SK-N-MC (cell line): ENCODE measurements around the gene HYOU1.

Experiments used
- DNase-seq: peaks from one replicate; pipeline ENCODE4 v3.0.0-alpha.2; 2011; ENCODE audit warnings: low read depth, low spot score
- H3K27ac ChIP-seq: fragments of 200-600 bp; sonication (generic); 2 replicates; pipeline ENCODE4 v1.5.1; 2016; ENCODE audit warnings: mixed run types
- H3K36me3 ChIP-seq: fragments of 200-600 bp; sonication (generic); 2 replicates; pipeline ENCODE4 v1.6.1; 2017; ENCODE audit warnings: antibody characterized with exemption, low read length, mixed read lengths; ENCODE audit not compliant: insufficient read depth
- H3K4me3 ChIP-seq: fragments of 200-600 bp; sonication (generic); 2 replicates; pipeline ENCODE4 v1.5.1; 2016
- H3K9ac ChIP-seq: fragments of 200-600 bp; sonication (generic); 2 replicates; pipeline ENCODE4 v1.8.0; 2017; ENCODE audit warnings: mixed run types, mixed read lengths; ENCODE audit not compliant: insufficient read length
- H3K9me3 ChIP-seq: fragments of 200-600 bp; sonication (generic); 2 replicates; pipeline ENCODE4 v1.6.1; 2017; ENCODE audit warnings: low read depth, mild to moderate bottlenecking, antibody characterized with exemption, low read length, moderate library complexity, mixed read lengths
- EZH2 ChIP-seq: fragments of 200-600 bp; sonication (generic); IDR thresholded peaks from one replicate; pipeline ENCODE4 v1.6.1; 2017; ENCODE audit warnings: antibody characterized with exemption
- FOXP2 ChIP-seq: optimal IDR thresholded peaks from 2 replicates; pipeline ENCODE3; 2011; ENCODE audit warnings: mild to moderate bottlenecking, moderate library complexity; ENCODE audit not compliant: insufficient read depth; ENCODE audit errors: extremely low read length, control extremely low read depth
- POLR2AphosphoS5 ChIP-seq: IDR thresholded peaks from 2 replicates; pipeline ENCODE4 v1.6.1; 2012; ENCODE audit warnings: mild to moderate bottlenecking, low read depth, low read length, borderline replicate concordance

Gene HYOU1

GRCh38 chr11:119088406-119088805 is 31.4 kb upstream of the HYOU1 start:
- Histone ChIP-seq H3K36me3 (peaks cover 19% of the 10 kb centered on the region), H3K9ac (no peak overlapping the region), H3K4me3 (no peak overlapping the region), H3K9me3 (no peaks in the 10 kb centered on the region), H3K27ac (no peak overlapping the region)
- no peak for TF ChIP-seq FOXP2
- DNase-seq, result no peak

DNA sequence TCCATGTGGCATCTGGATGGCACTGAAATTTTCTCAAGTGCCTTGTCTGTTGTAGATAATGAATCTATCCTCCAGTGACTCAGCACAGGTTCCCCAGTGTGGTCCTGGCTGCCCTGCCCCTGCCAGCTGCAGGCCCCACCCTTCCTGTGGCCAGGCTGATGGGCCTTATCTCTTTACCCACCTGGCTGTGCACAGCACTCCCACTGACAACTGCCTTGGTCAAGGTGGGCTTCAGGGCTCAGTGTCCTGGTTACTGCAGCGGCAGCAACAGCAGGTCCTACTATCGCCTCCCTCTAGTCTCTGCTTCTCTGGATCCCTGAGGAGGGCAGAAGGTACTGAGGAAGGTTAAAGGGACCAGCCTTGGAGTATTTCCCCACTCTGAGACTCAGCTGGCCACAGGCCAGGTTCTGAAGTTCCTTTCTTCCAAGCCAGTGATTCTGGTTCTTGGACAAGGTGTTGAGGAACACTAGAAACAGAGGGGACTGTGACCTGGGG is 30.8 kb upstream of the HYOU1 start:
- H3K36me3 ChIP-seq, result peaks cover 13% of the 10 kb centered on the region
- no peak overlapping the region for H3K9ac ChIP-seq
- no peak overlapping the region for H3K27ac ChIP-seq
- no peak for DNase-seq
- TF ChIP-seq EZH2 (no peak), FOXP2 (no peak), POLR2AphosphoS5 (no peak)
- H3K9me3 ChIP-seq, result no peaks in the 10 kb centered on the region
- H3K4me3 ChIP-seq, result no peak overlapping the region

DNA sequence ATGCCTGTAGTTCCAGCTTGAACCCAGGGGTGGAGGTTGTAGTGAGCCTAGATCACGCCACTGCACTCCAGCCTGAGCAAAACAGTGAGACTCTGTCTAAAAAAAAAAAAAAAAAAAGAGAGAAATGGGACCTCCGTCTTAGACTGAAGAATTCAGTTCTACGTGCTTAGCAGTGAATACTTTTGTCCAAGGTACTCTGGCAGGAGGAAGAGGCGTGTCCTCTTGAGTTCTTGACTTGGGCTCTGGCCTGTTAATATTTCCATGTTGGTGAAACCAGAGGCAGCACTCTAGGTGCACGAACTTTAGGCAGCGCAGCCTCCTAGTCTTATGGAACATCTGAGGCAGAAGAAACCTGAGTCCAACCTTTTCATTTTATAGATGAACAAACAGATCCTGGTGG is 30.1 kb upstream of the HYOU1 start:
- no peak for TF ChIP-seq EZH2
- TF ChIP-seq POLR2AphosphoS5, result no peak
- TF ChIP-seq FOXP2, result no peak
- Histone ChIP-seq H3K36me3 (peaks cover 6% of the 10 kb centered on the region), H3K27ac (no peak overlapping the region), H3K4me3 (no peak overlapping the region), H3K9ac (no peak overlapping the region), H3K9me3 (no peaks in the 10 kb centered on the region)
- DNase-seq, result no peak

DNA sequence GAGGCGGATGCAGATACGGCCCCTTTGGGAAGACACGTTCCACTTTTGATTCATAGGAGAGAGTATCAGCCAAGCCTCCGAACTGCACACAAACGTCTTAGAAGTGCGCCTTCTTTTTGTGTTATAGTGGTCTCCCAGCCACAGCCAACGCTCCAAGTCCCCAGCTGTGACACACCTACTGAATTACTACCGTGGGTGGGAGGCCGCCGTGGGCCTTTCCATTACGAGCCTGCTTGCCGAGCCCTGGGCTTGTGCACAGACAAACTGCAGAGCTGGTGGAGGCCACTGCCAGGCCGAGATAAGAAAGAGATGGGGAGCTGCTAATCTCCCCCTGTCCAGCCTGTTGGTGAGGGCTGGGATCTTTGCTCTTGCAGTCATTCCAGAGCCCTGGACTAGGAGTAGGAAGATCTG is 28.4 kb upstream of the HYOU1 start:
- peaks cover 12% of the 10 kb centered on the region; the same call in 1 of the 2 replicates for H3K36me3 ChIP-seq
- no peak overlapping the region for H3K27ac ChIP-seq
- no peak for DNase-seq
- peak overlapping the region; percentile 88 for H3K9ac ChIP-seq
- H3K9me3 ChIP-seq, result no peaks in the 10 kb centered on the region
- H3K4me3 ChIP-seq, result peak overlapping the region; percentile 93
- TF ChIP-seq FOXP2 (no peak), EZH2 (no peak)

DNA sequence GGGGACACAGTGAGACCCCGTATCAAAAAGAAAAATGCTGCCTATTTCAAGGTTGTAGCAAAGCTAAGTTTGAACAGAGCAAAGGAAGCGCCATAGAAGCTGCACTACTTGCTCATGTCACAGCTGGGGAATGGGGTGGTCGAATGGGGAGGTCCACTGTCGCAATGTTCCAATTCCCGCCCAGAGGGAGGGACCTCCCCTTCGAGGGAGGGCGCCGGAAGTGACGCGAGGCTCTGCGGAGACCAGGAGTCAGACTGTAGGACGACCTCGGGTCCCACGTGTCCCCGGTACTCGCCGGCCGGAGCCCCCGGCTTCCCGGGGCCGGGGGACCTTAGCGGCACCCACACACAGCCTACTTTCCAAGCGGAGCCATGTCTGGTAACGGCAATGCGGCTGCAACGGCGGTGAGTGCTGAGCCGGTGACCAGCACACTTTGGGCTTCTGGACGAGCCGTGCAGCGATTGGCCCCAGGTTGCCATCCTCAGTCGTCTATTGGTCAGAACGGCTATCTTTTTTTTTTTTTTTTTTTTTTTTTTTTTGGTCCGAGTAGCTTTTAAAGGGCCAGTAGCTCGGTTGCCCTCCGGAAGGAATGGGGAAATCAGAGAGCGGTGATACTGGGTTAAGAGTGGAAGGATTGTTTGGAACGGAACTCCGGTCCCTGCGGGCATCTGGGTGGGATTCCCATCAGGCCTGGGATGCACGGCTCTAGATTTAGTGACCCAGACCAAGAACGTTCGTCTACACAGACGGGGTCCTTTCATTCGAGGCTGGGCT is 27.8 kb upstream of the HYOU1 start, which contains the start of gene HMBS:
HMBS (plus strand) TSS at position 219 of the 774 bp plus-strand sequence; CDS start at position 372, 153 bp downstream.
- TF ChIP-seq POLR2AphosphoS5, result peak; percentile 96
- no peak for TF ChIP-seq EZH2
- peak; percentile 44 for TF ChIP-seq FOXP2
- peaks cover 12% of the 10 kb centered on the region; the same call in 1 of the 2 replicates for H3K36me3 ChIP-seq
- peak within 1 kb of the TSS; percentile 87 for H3K27ac ChIP-seq
- peak within 1 kb of the TSS; percentile 88 for H3K9ac ChIP-seq
- H3K4me3 ChIP-seq, result peak within 1 kb of the TSS; percentile 93
- no peaks in the 10 kb centered on the region for H3K9me3 ChIP-seq
- no peak for DNase-seq

- DNase-seq, result no peak
- H3K27ac ChIP-seq, result no peak overlapping the region
- peaks cover 41% of the 10 kb centered on the region; the same call in 1 of the 2 replicates for H3K36me3 ChIP-seq
- H3K4me3 ChIP-seq, result no peak overlapping the region
- TF ChIP-seq FOXP2 (no peak), EZH2 (no peak), POLR2AphosphoS5 (no peak)
- no peak overlapping the region for H3K9ac ChIP-seq
- no peaks in the 10 kb centered on the region for H3K9me3 ChIP-seq
Observed at GRCh38 chr11:119081682-119082260, 24.8 kb upstream of the HYOU1 start.

DNA sequence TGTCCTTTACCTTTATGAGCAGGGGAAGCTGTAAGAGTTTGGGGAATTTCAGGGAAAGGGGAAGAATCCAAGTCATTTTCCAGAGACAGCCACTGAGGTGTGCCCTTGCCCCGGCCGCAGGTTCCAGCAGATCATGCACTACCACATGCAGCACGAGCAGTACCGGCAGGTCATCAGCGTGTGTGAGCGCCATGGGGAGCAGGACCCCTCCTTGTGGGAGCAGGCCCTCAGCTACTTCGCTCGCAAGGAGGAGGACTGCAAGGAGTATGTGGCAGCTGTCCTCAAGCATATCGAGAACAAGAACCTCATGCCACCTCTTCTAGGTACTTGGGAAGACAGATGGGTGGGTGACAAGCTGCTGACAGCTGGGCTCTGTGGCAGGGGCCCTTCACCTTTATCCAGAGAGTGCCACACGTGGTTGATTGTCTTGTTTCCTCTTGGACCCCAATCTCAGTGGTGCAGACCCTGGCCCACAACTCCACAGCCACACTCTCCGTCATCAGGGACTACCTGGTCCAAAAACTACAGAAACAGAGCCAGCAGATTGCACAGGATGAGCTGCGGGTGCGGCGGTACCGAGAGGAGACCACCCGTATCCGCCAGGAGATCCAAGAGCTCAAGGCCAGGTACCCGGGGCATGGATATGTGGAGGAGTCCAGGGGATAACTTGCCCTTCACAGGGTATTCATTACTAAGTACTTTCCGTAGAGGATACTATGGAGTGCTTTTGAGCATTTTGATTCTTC is 21.8 kb upstream of the HYOU1 start:
- H3K36me3 ChIP-seq, result peaks cover 48% of the 10 kb centered on the region
- no peaks in the 10 kb centered on the region for H3K9me3 ChIP-seq
- H3K27ac ChIP-seq, result no peak overlapping the region
- TF ChIP-seq FOXP2 (no peak), EZH2 (no peak), POLR2AphosphoS5 (no peak)
- no peak overlapping the region for H3K4me3 ChIP-seq
- no peak overlapping the region for H3K9ac ChIP-seq
- no peak for DNase-seq

- Histone ChIP-seq H3K9me3 (no peaks in the 10 kb centered on the region), H3K27ac (no peak overlapping the region), H3K9ac (no peak overlapping the region), H3K36me3 (peaks cover 58% of the 10 kb centered on the region), H3K4me3 (no peak overlapping the region)
- no peak for DNase-seq
- no peak for TF ChIP-seq POLR2AphosphoS5
- no peak for TF ChIP-seq FOXP2
- TF ChIP-seq EZH2, result no peak
Observed at GRCh38 chr11:119077839-119078238, 20.8 kb upstream of the HYOU1 start.
